Naive B cell (primary cell): ENCODE measurements around the gene FANK1. TPM values are rescaled to one million over a fixed set of nuclear protein-coding genes. Genes with fewer than 3 reads are reported as not detected.

Experiments used
- ATAC-seq, 2 donors: fragments of 150-1000 bp; cut with Tn5 transposase; 2 replicates each; pipeline ENCODE4 v1.10.0; 2021; ENCODE audit warnings: low read depth in 2 of 2, mild to moderate bottlenecking in 2 of 2, moderate library complexity in 2 of 2
- DNase-seq: peaks from one replicate; pipeline ENCODE4 v3.0.0; 2022
- H3K27ac Mint-ChIP-seq, 6 donors: one replicate each; pipeline ENCODE4 v1.8.0; 2020 to 2022; ENCODE audit warnings: mild to moderate bottlenecking in 6 of 6, mixed read lengths in 6 of 6, moderate library complexity in 5 of 6, inconsistent platforms in 2 of 6
- H3K27me3 Mint-ChIP-seq, 3 donors: one replicate each; pipeline ENCODE4 v1.8.0; 2021 to 2022; ENCODE audit warnings: mixed read lengths in 3 of 3, mild to moderate bottlenecking in 1 of 3
- H3K36me3 Mint-ChIP-seq, 2 donors: one replicate each; pipeline ENCODE4 v1.8.0; 2020 to 2022; ENCODE audit warnings: mixed read lengths in 2 of 2, inconsistent platforms in 1 of 2, mild to moderate bottlenecking in 1 of 2
- H3K4me1 Mint-ChIP-seq, 3 donors: one replicate each; pipeline ENCODE4 v1.8.0; 2020 to 2022; ENCODE audit warnings: mixed read lengths in 3 of 3, inconsistent platforms in 1 of 3, mild to moderate bottlenecking in 1 of 3, moderate library complexity in 1 of 3
- H3K4me3 Mint-ChIP-seq, 8 donors: one replicate each; pipeline ENCODE4 v1.8.0; 2020 to 2022; ENCODE audit warnings: mild to moderate bottlenecking in 8 of 8, mixed read lengths in 8 of 8, moderate library complexity in 8 of 8, inconsistent platforms in 2 of 8
- H3K9me3 Mint-ChIP-seq, 7 donors: one replicate each; pipeline ENCODE4 v1.8.0; 2020 to 2022; ENCODE audit warnings: mixed read lengths in 7 of 7, mild to moderate bottlenecking in 5 of 7, inconsistent platforms in 2 of 7, moderate library complexity in 1 of 7
- polyA plus RNA-seq, 6 donors: library from polyadenylated mRNA; unstranded; fragments of 300-500 nt; fragmentation: Illumina TruSeq; gene quantifications; one replicate each; pipeline ENCODE4 v1.2.3, GENCODE V29; 2021; ENCODE audit warnings: low read depth in 6 of 6

Gene FANK1
- polyA plus RNA-seq, 6 donors from 2014 or later = not detected

GRCh38 chr10:125976960-125977605 is 80.7 kb downstream of the FANK1 start:
- no peak overlapping the region for H3K27ac Mint-ChIP-seq
- no peak overlapping the region for H3K4me3 Mint-ChIP-seq
- H3K27me3 Mint-ChIP-seq = peaks cover 6 to 31% (median 18%) of the 10 kb centered on the region in 3 donors
- DNase-seq = no peak
- H3K36me3 Mint-ChIP-seq = no peaks in the 10 kb centered on the region
- no peak for ATAC-seq
- H3K9me3 Mint-ChIP-seq = peaks cover 0 to 2% (median 0%) of the 10 kb centered on the region in 7 donors
- H3K4me1 Mint-ChIP-seq = no peaks in the 10 kb centered on the region

DNA sequence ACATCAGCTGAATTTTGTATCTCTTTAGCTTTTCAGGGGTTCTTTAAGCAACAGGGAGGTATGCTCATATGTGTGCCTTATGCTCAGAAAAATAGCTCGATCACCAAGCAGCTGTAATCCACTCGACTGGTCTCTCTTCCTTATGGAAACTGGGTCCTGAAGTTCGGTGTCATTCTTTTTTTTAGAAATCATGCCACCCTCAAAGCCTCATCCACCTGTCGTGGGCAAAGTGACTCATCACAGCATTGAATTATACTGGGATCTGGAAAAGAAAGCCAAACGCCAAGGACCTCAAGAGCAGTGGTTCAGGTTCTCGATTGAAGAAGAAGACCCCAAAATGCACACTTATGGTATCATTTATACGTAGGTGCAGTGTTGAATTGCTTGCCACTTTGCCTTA is 83.6 kb downstream of the FANK1 start:
- Mint-ChIP-seq H3K4me1 (no peaks in the 10 kb centered on the region), H3K4me3 (no peak overlapping the region)

GRCh38 chr10:125980521-125981035 is 84.2 kb downstream of the FANK1 start:
- peaks cover 9 to 23% (median 18%) of the 10 kb centered on the region in 3 donors for H3K27me3 Mint-ChIP-seq

More for the DNA sequence above, 83.6 kb downstream of the FANK1 start:
- Mint-ChIP-seq H3K27me3 (peaks cover 9 to 28% (median 18%) of the 10 kb centered on the region in 3 donors), H3K27ac (no peak overlapping the region), H3K36me3 (no peaks in the 10 kb centered on the region), H3K9me3 (peaks cover 0 to 1% (median 0%) of the 10 kb centered on the region in 7 donors)
- DNase-seq (no peak), ATAC-seq (no peak)

GRCh38 chr10:125982260-125982948 is 86.0 kb downstream of the FANK1 start:
- Mint-ChIP-seq H3K4me3 (no peak overlapping the region), H3K27me3 (peaks cover 9 to 16% (median 11%) of the 10 kb centered on the region in 3 donors), H3K4me1 (no peaks in the 10 kb centered on the region), H3K9me3 (peaks cover 0 to 1% (median 0%) of the 10 kb centered on the region in 7 donors), H3K27ac (peak overlapping the region in 4 of 6 donors; percentile 69 to 79 (median 76)), H3K36me3 (no peaks in the 10 kb centered on the region)
- ATAC-seq (peak; percentile 81 to 82), DNase-seq (peak; percentile 55)

More at GRCh38 chr10:125980521-125981035, 84.2 kb downstream of the FANK1 start:
- ATAC-seq (no peak), DNase-seq (no peak)
- Mint-ChIP-seq H3K4me3 (no peak overlapping the region), H3K36me3 (no peaks in the 10 kb centered on the region), H3K4me1 (no peaks in the 10 kb centered on the region), H3K9me3 (peaks cover 0 to 1% (median 0%) of the 10 kb centered on the region in 7 donors), H3K27ac (peak overlapping the region in 1 of 6 donors; percentile 75)

DNA sequence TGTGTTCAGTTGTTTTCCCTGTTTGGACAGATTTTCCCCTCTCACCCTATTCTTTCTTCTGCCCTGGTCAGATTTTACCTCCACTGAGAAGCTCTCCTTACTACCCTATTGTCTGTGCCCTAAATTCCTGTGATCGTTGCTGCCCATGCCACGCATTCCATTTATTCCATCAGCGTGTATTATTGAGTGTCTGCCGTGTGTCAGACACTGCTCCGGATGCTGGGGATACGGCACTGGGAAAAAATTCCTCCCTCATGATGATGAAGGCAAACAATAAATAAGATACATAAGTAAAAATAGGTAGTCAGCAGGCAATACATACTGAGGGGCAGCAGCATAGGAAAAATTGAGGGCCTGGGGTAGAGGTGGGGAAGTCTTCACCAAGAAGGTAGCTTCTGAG is 86.8 kb downstream of the FANK1 start:
- DNase-seq = no peak
- peak overlapping the region in 4 of 6 donors; percentile 11 to 73 (median 70) for H3K27ac Mint-ChIP-seq

DNA sequence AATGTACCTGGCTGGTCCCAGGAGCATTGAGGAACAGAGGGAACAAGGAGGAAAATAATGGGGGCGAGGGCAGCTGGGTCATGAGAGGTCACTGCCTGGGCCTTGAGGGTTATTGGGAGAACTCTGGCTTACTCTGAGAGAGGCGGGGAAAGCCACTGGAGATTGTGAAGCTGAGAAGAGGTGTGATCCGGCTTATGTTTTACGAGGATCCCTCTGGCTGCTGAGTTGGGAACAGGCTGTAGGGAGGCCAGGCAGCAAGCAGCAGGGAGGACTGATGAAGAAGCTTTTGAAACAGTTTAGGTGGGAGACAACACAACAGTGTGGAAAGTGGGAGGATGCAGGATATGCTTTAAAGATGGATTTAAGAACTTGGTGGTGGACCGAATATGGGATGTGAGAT is 87.3 kb downstream of the FANK1 start:
- ATAC-seq = no peak
- no peak for DNase-seq
- Mint-ChIP-seq H3K27me3 (peaks cover 7 to 9% (median 8%) of the 10 kb centered on the region in 3 donors), H3K36me3 (no peaks in the 10 kb centered on the region), H3K27ac (peak overlapping the region in 3 of 6 donors; percentile 56 to 86 (median 73)), H3K9me3 (peaks cover 0 to 1% (median 0%) of the 10 kb centered on the region in 7 donors), H3K4me3 (no peak overlapping the region), H3K4me1 (no peaks in the 10 kb centered on the region)

More for the DNA sequence above, 86.8 kb downstream of the FANK1 start:
- Mint-ChIP-seq H3K4me1 (no peaks in the 10 kb centered on the region), H3K36me3 (no peaks in the 10 kb centered on the region), H3K9me3 (peaks cover 0 to 1% (median 0%) of the 10 kb centered on the region in 7 donors), H3K27me3 (peaks cover 8 to 9% (median 8%) of the 10 kb centered on the region in 3 donors), H3K4me3 (no peak overlapping the region)
- ATAC-seq = no peak

- ATAC-seq (no peak), DNase-seq (no peak)
- peak overlapping the region in 4 of 6 donors; percentile 43 to 73 (median 61) for H3K27ac Mint-ChIP-seq
- H3K36me3 Mint-ChIP-seq = no peaks in the 10 kb centered on the region
- no peaks in the 10 kb centered on the region for H3K4me1 Mint-ChIP-seq
- H3K9me3 Mint-ChIP-seq = peaks cover 0 to 1% (median 0%) of the 10 kb centered on the region in 7 donors
- peaks cover under 1 to 9% (median 1%) of the 10 kb centered on the region in 3 donors for H3K27me3 Mint-ChIP-seq
- no peak overlapping the region for H3K4me3 Mint-ChIP-seq
Measured at GRCh38 chr10:125984346-125984745, 88.0 kb downstream of the FANK1 start.

- H3K27ac Mint-ChIP-seq = peak overlapping the region in 2 of 6 donors; percentile 73 to 83
- peaks cover 0 to 1% (median 0%) of the 10 kb centered on the region in 7 donors for H3K9me3 Mint-ChIP-seq
- no peak overlapping the region for H3K4me3 Mint-ChIP-seq
- no peaks in the 10 kb centered on the region for H3K36me3 Mint-ChIP-seq
- H3K27me3 Mint-ChIP-seq = peaks cover 0 to 3% (median 0%) of the 10 kb centered on the region in 3 donors
- H3K4me1 Mint-ChIP-seq = no peaks in the 10 kb centered on the region
- ATAC-seq = no peak
- DNase-seq = no peak
Measured at GRCh38 chr10:125984865-125985495, 88.6 kb downstream of the FANK1 start.

DNA sequence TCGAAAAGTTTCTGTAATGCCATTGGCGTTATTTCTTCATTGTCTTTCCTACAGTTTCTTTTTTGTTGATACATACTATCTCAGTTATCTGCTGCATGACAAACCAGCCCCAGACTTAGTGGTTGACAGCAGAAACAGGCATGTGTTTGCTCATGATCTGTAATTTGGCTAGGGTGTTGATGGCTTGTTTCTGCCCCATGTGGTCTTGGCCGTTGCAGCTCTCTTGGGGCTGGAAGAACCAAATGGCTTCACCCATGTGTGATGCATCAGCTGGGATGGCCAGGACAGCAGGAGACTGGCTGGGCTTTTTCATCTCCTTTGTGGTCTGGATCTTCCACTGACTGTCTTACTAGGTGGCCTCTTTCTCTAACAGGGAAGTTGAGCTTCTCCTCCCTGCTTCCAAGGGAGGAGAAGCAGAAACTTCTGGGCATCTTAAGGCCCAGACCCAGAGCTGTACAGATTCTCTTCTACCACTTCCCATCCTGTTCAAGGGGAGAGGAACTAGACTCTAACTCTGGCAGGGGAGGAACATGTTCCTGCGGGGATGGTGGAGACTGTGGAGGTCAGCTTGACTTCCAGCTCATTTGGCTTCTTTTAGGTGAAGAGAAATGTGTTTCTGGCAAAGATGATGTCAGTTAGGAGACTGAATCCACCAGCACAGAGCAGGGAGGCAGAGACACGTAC is 89.3 kb downstream of the FANK1 start:
- ATAC-seq (no peak), DNase-seq (no peak)
- Mint-ChIP-seq H3K27ac (peak overlapping the region in 3 of 6 donors; percentile 10 to 73 (median 28)), H3K4me1 (no peaks in the 10 kb centered on the region), H3K36me3 (no peaks in the 10 kb centered on the region), H3K27me3 (peaks cover 0 to 3% (median 0%) of the 10 kb centered on the region in 3 donors), H3K9me3 (peaks cover 0 to 5% (median 0%) of the 10 kb centered on the region in 7 donors), H3K4me3 (no peak overlapping the region)

DNA sequence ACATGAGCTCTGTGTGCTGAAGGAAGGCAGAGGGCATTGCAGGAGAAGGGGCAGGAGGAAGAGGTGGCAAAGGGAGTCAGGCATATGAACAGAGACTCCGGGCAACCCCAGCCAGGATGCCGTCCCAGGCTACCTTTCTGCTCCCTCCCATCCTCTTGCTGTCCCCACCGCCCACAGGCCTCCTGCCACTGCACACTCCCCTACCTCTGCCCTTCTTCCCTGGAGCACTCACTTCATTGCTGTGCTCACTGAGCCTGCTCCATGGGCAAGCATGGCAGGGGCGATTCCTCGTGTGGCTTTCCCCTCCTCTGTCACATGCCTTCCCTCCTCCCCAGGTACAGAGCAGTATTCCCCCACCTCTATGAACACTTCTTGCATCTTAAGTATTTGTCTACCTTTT is 93.4 kb downstream of the FANK1 start:
- Mint-ChIP-seq H3K36me3 (no peaks in the 10 kb centered on the region), H3K4me3 (no peak overlapping the region), H3K9me3 (peaks cover 0 to 10% (median 0%) of the 10 kb centered on the region in 7 donors), H3K27me3 (no peaks in the 10 kb centered on the region), H3K27ac (peak overlapping the region in 3 of 6 donors; percentile 33 to 72 (median 44)), H3K4me1 (no peaks in the 10 kb centered on the region)
- DNase-seq (no peak), ATAC-seq (no peak)

DNA sequence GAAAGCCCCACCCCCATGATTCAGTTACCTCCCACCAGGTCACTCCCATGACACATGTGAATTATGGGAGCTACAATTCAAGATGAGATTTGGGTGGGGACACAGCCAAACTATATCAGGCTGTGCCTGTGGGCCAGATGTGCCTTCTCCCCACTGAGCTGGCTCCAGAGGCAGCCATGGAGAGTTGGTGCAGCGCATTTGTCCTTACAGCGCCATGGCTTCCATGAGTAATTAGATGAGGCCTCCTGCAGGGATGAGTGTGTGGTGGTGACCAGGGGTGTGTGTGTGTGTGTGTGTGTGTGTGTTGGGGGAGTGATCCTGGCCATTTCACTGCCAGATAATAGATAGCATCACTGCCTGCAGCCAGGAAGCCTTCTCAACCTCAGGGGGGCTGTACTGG is 94.6 kb downstream of the FANK1 start:
- H3K4me1 Mint-ChIP-seq = no peaks in the 10 kb centered on the region
- no peak overlapping the region for H3K4me3 Mint-ChIP-seq
- DNase-seq (no peak), ATAC-seq (no peak)
- H3K27ac Mint-ChIP-seq = peak overlapping the region in 1 of 6 donors; percentile 72
- no peaks in the 10 kb centered on the region for H3K36me3 Mint-ChIP-seq
- peaks cover 0 to 10% (median 0%) of the 10 kb centered on the region in 7 donors for H3K9me3 Mint-ChIP-seq
- no peaks in the 10 kb centered on the region for H3K27me3 Mint-ChIP-seq

DNA sequence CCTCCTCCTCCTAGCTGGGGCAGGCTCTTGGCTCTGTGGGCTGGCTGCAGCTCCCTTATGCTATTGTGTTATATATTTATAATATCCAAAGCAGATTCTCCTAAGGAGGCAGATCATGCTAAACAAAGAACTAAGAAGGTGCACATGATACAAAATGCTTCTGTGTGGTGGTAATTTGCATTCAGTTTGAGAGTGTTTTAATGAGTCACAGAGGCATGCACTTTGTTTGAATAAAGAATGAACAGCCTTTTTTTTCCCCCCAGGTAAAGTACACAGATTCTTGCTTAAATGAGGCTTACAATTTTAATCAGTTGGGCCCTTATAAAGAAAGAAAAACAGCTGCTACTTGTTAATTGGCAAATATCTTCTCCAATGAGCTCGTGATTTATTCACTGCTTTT is 95.0 kb downstream of the FANK1 start:
- Mint-ChIP-seq H3K4me1 (no peaks in the 10 kb centered on the region), H3K27me3 (no peaks in the 10 kb centered on the region)
- ATAC-seq = no peak

DNA sequence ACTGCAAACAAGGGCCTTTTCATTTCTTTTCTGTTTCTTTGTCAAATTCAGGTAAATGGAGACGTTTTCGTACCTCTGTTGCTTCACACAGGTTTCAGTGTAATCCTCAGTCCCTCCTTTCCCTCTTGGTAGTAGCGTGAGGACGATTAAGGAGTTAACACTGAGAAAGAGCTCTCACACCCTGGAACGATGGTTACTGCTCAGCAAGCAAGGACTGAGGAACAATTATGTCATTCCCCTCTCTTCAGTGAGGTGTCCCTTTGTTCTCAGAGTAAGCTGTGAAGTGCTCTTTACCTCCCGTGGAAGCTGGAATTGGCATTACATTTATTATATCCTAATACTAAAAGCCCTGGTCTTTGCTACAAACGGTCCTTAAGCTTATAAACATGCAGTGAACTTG is 95.9 kb downstream of the FANK1 start:
- Mint-ChIP-seq H3K9me3 (peaks cover 0 to 10% (median 0%) of the 10 kb centered on the region in 7 donors), H3K4me3 (no peak overlapping the region), H3K36me3 (no peaks in the 10 kb centered on the region), H3K27me3 (peaks cover 0 to 3% (median 0%) of the 10 kb centered on the region in 3 donors), H3K27ac (peak overlapping the region in 1 of 6 donors; percentile 30), H3K4me1 (no peaks in the 10 kb centered on the region)
- ATAC-seq (no peak), DNase-seq (no peak)

More for the DNA sequence above, 95.0 kb downstream of the FANK1 start:
- DNase-seq = no peak
- H3K4me3 Mint-ChIP-seq = no peak overlapping the region
- peaks cover 0 to 10% (median 0%) of the 10 kb centered on the region in 7 donors for H3K9me3 Mint-ChIP-seq
- no peaks in the 10 kb centered on the region for H3K36me3 Mint-ChIP-seq
- peak overlapping the region in 1 of 6 donors; percentile 72 for H3K27ac Mint-ChIP-seq
